Activated CD4-positive, alpha-beta T cell treated with anti-CD3 and anti-CD28 coated beads, Interleukin-2, amount 10 ng/mL, durations not matched to agents 7 days and 5 days (primary cell): ENCODE data around the gene LIN7B. TPM values are rescaled to one million over a fixed set of nuclear protein-coding genes. Genes with fewer than 3 reads are reported as not detected.
"Not testable (repeated sequence)": the region's sequence is repeated elsewhere in the genome, so short reads cannot be mapped to it uniquely, and the experiment has no call there.

Experiments
- CTCF ChIA-PET: fragments of 350-600 bp; sonication (Branson Sonifier 250); formaldehyde crosslinking; loops from one replicate; lab custom pipeline; 2021; ENCODE audit warnings: antibody characterized with exemption; lab: Charles Lee
- POLR2A ChIA-PET: fragments of 350-600 bp; sonication (Branson Sonifier 250); formaldehyde crosslinking; loops from one replicate; lab custom pipeline; 2021; ENCODE audit warnings: antibody characterized with exemption; lab: Charles Lee
- DNase-seq: peaks from one replicate; pipeline ENCODE4 v3.0.0-alpha.2; 2020
- H3K27ac Mint-ChIP-seq: one replicate; pipeline ENCODE4 v1.8.0; 2021; ENCODE audit warnings: mild to moderate bottlenecking, moderate library complexity, mixed read lengths
- H3K27me3 Mint-ChIP-seq: one replicate; pipeline ENCODE4 v1.8.0; 2021; ENCODE audit warnings: mixed read lengths
- H3K36me3 Mint-ChIP-seq: one replicate; pipeline ENCODE4 v1.8.0; 2021; ENCODE audit warnings: low read depth, mixed read lengths
- H3K4me1 Mint-ChIP-seq: one replicate; pipeline ENCODE4 v1.8.0; 2021; ENCODE audit warnings: mixed read lengths
- H3K4me3 Mint-ChIP-seq: one replicate; pipeline ENCODE4 v1.8.0; 2021; ENCODE audit warnings: mild to moderate bottlenecking, moderate library complexity, mixed read lengths
- H3K9me3 Mint-ChIP-seq: one replicate; pipeline ENCODE4 v1.8.0; 2021; ENCODE audit warnings: mixed read lengths
- total RNA-seq, 2 experiments: library from RNA; stranded (reverse); gene quantifications; one replicate each; pipeline ENCODE4 v1.2.3, GENCODE V29; 2021

The LIN7B gene
- total RNA-seq, 2 experiments from 2014 or later = 5.6 TPM

GRCh38 chr19:49145573-49146407 lies 31.6 kb downstream of the LIN7B start:
- Mint-ChIP-seq H3K4me1 (peaks cover 42% of the 10 kb centered on the region), H3K36me3 (peaks cover 4% of the 10 kb centered on the region), H3K27me3 (peaks cover 47% of the 10 kb centered on the region), H3K27ac (no peak overlapping the region), H3K9me3 (no peaks in the 10 kb centered on the region), H3K4me3 (no peak overlapping the region)
- CTCF ChIA-PET = interaction anchor here (0.9 to 3.3 kb wide), 7 partner anchors 9 to 152 kb away, joined by 3 to 12 read pairs (median 5); partner anchors contain the start of genes GYS1, LIN7B and RUVBL2
- peak; percentile 75 for DNase-seq
- POLR2A ChIA-PET = no interaction called here

- Mint-ChIP-seq H3K4me1 (peaks cover 42% of the 10 kb centered on the region), H3K27me3 (peaks cover 52% of the 10 kb centered on the region)
- H3K9me3 Mint-ChIP-seq, H3K4me3 Mint-ChIP-seq, DNase-seq, H3K36me3 Mint-ChIP-seq, POLR2A ChIA-PET, H3K27ac Mint-ChIP-seq: not testable (repeated sequence)
- CTCF ChIA-PET = interaction anchor here (0.9 to 3.3 kb wide), 6 partner anchors 10 to 153 kb away, joined by 3 to 12 read pairs (median 5); partner anchors contain the start of genes GYS1, LIN7B and RUVBL2
Observed at GRCh38 chr19:49146408-49146770, 32.2 kb downstream of the LIN7B start.

DNA sequence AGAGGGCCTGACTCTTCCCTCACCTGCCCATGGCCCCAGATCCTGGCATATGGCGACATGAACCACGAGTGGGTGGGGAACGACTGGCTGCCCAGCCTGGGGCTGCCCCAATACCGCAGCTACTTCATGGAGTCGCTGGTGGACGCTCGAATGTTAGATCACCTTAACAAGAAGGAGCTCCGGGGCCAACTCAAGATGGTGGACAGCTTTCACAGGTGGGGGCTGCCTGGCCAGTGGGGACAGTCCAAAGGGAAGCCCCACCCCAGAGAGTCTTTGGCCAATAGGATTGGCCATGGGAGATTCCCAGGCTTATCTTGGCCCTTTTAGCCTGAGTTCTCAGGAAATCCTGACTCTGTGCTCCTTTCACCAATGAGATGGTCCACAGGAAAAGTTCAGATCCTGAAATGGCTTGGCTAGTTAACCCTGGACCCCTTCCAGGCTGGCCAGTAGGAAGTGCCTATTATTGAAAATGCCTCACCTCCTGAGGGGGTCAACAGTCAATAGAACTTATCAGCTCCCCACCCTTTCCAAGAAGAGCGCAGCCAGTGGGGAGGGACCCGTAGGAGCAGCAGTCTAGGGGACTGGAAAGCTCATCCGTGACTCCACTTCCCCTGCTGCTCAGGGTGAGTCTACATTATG lies 34.0 kb downstream of the LIN7B start:
- DNase-seq = no peak
- Mint-ChIP-seq H3K9me3 (no peaks in the 10 kb centered on the region), H3K36me3 (peaks cover 9% of the 10 kb centered on the region), H3K27me3 (peaks cover 63% of the 10 kb centered on the region), H3K27ac (no peak overlapping the region), H3K4me1 (peaks cover 36% of the 10 kb centered on the region), H3K4me3 (peak overlapping the region; percentile 58)
- ChIA-PET POLR2A (no interaction called here), CTCF (interaction anchor here (1.0 to 2.6 kb wide), 4 partner anchors 9 to 155 kb away, joined by 5 to 11 read pairs (median 6); partner anchors contain the start of genes GYS1 and RUVBL2)

DNA sequence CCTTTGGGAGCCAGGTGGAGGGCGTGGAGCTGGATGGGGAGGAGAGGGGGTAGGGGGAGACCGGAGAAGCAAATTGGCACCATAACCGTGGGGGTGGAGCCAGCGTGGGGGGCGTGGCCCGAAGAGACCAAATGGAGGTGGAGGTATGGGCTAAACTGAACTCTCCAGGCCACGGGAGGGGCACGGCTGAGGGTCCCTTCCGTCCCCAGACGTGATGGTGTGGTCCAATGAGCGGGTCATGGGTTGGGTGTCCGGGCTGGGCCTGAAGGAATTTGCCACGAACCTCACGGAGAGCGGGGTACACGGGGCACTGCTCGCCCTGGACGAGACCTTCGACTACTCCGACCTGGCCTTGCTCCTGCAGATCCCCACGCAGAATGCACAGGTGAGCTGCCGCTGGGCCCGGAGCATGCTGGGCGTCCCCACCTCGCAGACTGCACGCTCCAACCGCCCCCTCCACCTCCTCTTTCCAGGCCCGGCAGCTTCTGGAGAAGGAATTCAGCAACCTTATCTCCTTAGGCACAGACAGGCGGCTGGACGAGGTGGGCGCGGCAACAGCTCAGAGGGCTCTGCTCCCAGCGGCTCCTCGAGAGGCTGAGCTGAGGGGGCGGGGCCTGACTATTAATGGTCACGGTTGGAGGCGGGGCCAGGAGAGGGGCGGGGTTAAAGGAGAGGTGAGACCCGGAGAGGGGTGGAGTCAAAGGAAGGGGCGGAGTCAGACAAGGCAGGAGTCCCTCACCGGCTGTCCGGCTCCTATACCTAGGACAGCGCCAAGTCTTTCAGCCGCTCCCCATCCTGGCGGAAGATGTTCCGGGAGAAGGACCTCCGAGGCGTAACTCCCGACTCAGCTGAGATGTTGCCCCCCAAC lies 34.8 kb downstream of the LIN7B start:
- peak; percentile 77 for DNase-seq
- ChIA-PET POLR2A (no interaction called here), CTCF (interaction anchor here (1.0 to 2.4 kb wide), 2 partner anchors 9 to 29 kb away, joined by 4 to 7 read pairs; no protein-coding TSS in a partner anchor)
- Mint-ChIP-seq H3K27ac (no peak overlapping the region), H3K4me1 (peaks cover 36% of the 10 kb centered on the region), H3K27me3 (peaks cover 69% of the 10 kb centered on the region), H3K36me3 (peaks cover 9% of the 10 kb centered on the region), H3K9me3 (no peaks in the 10 kb centered on the region), H3K4me3 (peak overlapping the region; percentile 38)

DNA sequence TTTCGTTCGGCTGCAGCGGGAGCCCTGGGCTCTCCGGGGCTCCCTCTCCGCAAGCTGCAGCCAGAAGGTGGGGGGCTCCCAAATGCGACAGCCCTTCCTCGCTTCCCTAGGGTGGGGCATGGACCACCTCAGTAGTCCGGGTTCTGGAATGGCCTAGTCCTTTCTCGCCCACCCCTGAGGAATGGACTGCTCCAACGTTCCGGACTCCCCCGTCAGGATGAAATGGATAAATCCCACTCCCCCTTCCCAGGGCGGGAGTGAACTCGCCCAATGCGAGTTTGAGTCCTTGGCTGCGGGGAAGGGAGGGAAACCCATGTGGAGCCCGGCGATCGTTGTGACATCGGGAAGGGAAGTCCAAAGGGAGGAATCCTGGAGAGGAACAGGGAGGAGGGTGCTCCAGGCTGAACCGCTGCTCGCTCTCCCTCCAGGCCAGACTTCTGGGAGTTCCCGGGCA lies 35.5 kb downstream of the LIN7B start:
- ChIA-PET CTCF (interaction anchor here (1.0 to 2.4 kb wide), 3 partner anchors 10 to 52 kb away, joined by 4 to 10 read pairs (median 7); no protein-coding TSS in a partner anchor), POLR2A (no interaction called here)
- no peak overlapping the region for H3K27ac Mint-ChIP-seq
- H3K9me3 Mint-ChIP-seq = no peaks in the 10 kb centered on the region
- DNase-seq = no peak
- peaks cover 36% of the 10 kb centered on the region for H3K4me1 Mint-ChIP-seq
- peak overlapping the region; percentile 69 for H3K4me3 Mint-ChIP-seq
- peaks cover 70% of the 10 kb centered on the region for H3K27me3 Mint-ChIP-seq
- H3K36me3 Mint-ChIP-seq = peaks cover 9% of the 10 kb centered on the region

DNA sequence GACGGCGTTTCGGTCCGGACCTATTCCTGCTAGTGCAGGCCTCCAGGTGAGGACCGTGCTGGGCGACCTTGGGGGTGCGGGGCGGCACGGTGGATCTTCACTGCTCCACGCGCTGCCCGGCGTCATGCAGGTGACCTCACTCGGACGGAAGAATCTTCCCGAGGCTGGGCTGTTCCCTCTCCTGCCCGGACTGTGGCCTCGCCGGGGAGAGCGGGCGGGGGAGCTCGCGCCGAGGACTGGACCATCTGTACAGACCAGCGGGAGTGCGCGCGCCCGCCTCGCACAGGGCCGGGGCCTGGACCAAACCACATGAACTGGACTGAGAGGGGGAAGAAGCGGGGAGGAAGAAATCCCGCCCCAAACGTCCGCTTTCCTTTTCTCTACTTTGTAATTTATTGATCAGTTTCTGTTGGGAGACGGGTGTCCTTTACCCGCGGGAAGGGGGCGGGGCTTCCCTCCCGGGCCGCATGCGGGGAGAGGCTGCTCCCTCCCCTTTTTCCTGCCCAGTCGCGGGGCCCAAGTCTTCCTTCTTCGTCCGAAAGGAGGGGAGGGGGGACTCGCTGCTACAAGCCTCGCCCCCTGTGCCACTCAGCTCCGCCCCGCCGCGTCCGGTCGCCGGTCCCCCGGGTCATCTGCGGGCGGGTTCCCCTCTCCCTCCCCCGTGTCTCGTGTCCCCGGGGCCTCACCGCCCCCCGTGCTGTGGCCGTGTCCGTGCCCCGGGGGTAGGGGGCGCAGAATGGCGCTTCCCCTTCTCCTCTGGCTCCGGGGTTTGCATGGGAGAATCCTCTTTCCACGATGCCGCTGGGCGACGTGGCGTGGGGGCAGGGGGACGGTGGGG lies 36.2 kb downstream of the LIN7B start:
- Mint-ChIP-seq H3K9me3 (no peaks in the 10 kb centered on the region), H3K27me3 (peaks cover 74% of the 10 kb centered on the region), H3K36me3 (peaks cover 9% of the 10 kb centered on the region), H3K4me3 (peak overlapping the region; percentile 69), H3K4me1 (peaks cover 35% of the 10 kb centered on the region), H3K27ac (no peak overlapping the region)
- POLR2A ChIA-PET = no interaction called here
- CTCF ChIA-PET = interaction anchor here (0.6 to 2.4 kb wide), 5 partner anchors 11 to 319 kb away, joined by 3 to 10 read pairs (median 5); no protein-coding TSS in a partner anchor
- peak; percentile 36 for DNase-seq

- peaks cover 9% of the 10 kb centered on the region for H3K36me3 Mint-ChIP-seq
- POLR2A ChIA-PET = interaction anchor here (0.7 kb wide), 1 partner anchor 48 kb away, joined by 8 read pairs; no protein-coding TSS in a partner anchor
- peaks cover 76% of the 10 kb centered on the region for H3K27me3 Mint-ChIP-seq
- DNase-seq = no peak
- H3K27ac Mint-ChIP-seq = no peak overlapping the region
- peaks cover 30% of the 10 kb centered on the region for H3K4me1 Mint-ChIP-seq
- CTCF ChIA-PET = interaction anchor here (1.1 to 2.0 kb wide), 4 partner anchors 27 to 241 kb away, joined by 3 to 10 read pairs (median 3); partner anchors contain the start of gene LIN7B
- H3K9me3 Mint-ChIP-seq = no peaks in the 10 kb centered on the region
- no peak overlapping the region for H3K4me3 Mint-ChIP-seq
Observed at GRCh38 chr19:49150944-49151243, 36.7 kb downstream of the LIN7B start.

GRCh38 chr19:49151267-49152118 lies 37.3 kb downstream of the LIN7B start:
- Mint-ChIP-seq H3K27me3 (peaks cover 77% of the 10 kb centered on the region), H3K27ac (no peak overlapping the region), H3K4me3 (no peak overlapping the region), H3K4me1 (peaks cover 26% of the 10 kb centered on the region), H3K9me3 (no peaks in the 10 kb centered on the region), H3K36me3 (peaks cover 9% of the 10 kb centered on the region)
- peak; percentile 26 for DNase-seq
- ChIA-PET CTCF (interaction anchor here (1.1 to 2.0 kb wide), 4 partner anchors 28 to 240 kb away, joined by 3 to 10 read pairs (median 3); partner anchors contain the start of gene LIN7B), POLR2A (interaction anchor here (0.7 kb wide), 1 partner anchor 48 kb away, joined by 8 read pairs; no protein-coding TSS in a partner anchor)

DNA sequence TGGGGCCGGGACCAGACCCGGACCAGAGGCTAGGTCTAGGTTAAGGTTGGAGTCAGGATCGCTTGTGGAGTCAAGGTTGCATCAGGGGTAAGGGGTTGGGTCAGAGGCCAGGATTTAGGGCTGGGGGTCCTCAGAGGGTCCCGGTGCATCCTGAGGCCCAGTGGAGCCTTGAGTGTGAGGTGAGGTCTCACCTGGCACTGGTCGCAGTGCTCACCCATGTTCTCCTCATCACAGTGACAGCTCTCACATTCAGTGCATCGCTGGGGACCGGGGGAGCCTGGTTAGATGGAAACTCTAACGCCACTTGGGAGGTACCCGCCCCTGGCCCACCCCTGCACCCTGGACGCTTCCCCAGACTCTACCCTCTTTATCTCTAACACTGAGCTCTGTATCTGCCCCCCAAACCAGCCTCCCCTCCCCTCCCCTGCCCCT lies 38.0 kb downstream of the LIN7B start:
- Mint-ChIP-seq H3K27me3 (peaks cover 73% of the 10 kb centered on the region), H3K4me1 (peaks cover 26% of the 10 kb centered on the region), H3K4me3 (no peak overlapping the region), H3K9me3 (no peaks in the 10 kb centered on the region), H3K36me3 (peaks cover 9% of the 10 kb centered on the region), H3K27ac (no peak overlapping the region)
- ChIA-PET POLR2A (no interaction called here), CTCF (no interaction called here)
- DNase-seq = no peak

GRCh38 chr19:49153167-49153809 lies 39.1 kb downstream of the LIN7B start:
- Mint-ChIP-seq H3K4me1 (peaks cover 26% of the 10 kb centered on the region), H3K4me3 (no peak overlapping the region), H3K27me3 (peaks cover 73% of the 10 kb centered on the region), H3K36me3 (peaks cover 9% of the 10 kb centered on the region), H3K27ac (no peak overlapping the region), H3K9me3 (no peaks in the 10 kb centered on the region)
- ChIA-PET CTCF (no interaction called here), POLR2A (no interaction called here)
- DNase-seq = no peak
